Nephron (organoid): Measurements from ENCODE around the gene MAP2K2.

ENCODE experiments used
- H3K27ac Mint-ChIP-seq, 3 experiments: 2 replicates each; pipeline ENCODE4 v1.8.0; 2020; ENCODE audit warnings: mixed read lengths in 3 of 3, mild to moderate bottlenecking in 2 of 3, moderate library complexity in 1 of 3
- H3K27me3 Mint-ChIP-seq: 2 replicates; pipeline ENCODE4 v1.8.0; 2021; ENCODE audit warnings: low read depth, mild to moderate bottlenecking, moderate library complexity, mixed read lengths
- H3K36me3 Mint-ChIP-seq: 2 replicates; pipeline ENCODE4 v1.8.0; 2020; ENCODE audit warnings: low read depth, mixed read lengths
- H3K4me1 Mint-ChIP-seq: 2 replicates; pipeline ENCODE4 v1.8.0; 2020; ENCODE audit warnings: mixed read lengths
- H3K4me3 Mint-ChIP-seq, 3 experiments: 2 replicates each; pipeline ENCODE4 v1.8.0; 2020; ENCODE audit warnings: mild to moderate bottlenecking in 3 of 3, mixed read lengths in 3 of 3, moderate library complexity in 2 of 3
- H3K9me3 Mint-ChIP-seq: 2 replicates; pipeline ENCODE4 v1.8.0; 2020; ENCODE audit warnings: mixed read lengths
- CTCF ChIP-seq, 3 experiments: fragments of 200-600 bp; sonication (generic); IDR thresholded peaks; one replicate each; pipeline ENCODE4 v1.5.0; 2021; ENCODE audit warnings: antibody characterized with exemption in 3 of 3; ENCODE audit not compliant: unreplicated experiment in 3 of 3

Gene MAP2K2

GRCh38 chr19:4099041-4099764, 24.7 kb downstream of the MAP2K2 start:
- peaks cover 28% of the 10 kb centered on the region for H3K36me3 Mint-ChIP-seq
- no peaks in the 10 kb centered on the region for H3K27me3 Mint-ChIP-seq
- no peaks in the 10 kb centered on the region for H3K4me1 Mint-ChIP-seq
- H3K9me3 Mint-ChIP-seq, result no peaks in the 10 kb centered on the region
- no peak for TF ChIP-seq CTCF (IDR thresholded peaks at IDR 0.05; ENCODE audit: unreplicated experiment in 3 of 3)
- H3K4me3 Mint-ChIP-seq, result no peak overlapping the region
- H3K27ac Mint-ChIP-seq, result no peak overlapping the region

DNA sequence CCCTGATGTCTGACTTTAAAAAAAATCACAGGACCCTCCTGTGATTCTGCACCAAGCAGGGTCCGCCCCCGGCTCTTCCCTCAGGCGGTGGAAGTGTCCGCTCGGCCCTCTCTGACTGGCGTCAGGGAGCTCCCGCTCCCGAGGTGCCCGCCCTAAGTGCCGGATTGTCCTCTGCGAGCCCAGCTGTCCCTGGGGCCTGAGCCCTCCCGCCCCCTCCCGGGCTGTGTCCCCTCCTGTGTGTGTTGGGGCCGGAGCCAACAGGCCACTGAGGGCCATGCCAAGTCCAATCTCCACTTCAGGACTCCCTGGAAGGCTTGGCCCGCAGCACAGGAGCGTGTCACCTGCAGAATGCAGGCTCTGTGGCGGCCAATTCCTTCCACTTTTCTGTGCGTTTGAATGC, 25.4 kb downstream of the MAP2K2 start:
- no peak overlapping the region for H3K4me3 Mint-ChIP-seq
- H3K27ac Mint-ChIP-seq, result no peak overlapping the region
- no peaks in the 10 kb centered on the region for H3K9me3 Mint-ChIP-seq
- peaks cover 27% of the 10 kb centered on the region for H3K36me3 Mint-ChIP-seq
- TF ChIP-seq CTCF (IDR thresholded peaks at IDR 0.05; ENCODE audit: unreplicated experiment in 3 of 3), result no peak
- no peaks in the 10 kb centered on the region for H3K4me1 Mint-ChIP-seq
- no peaks in the 10 kb centered on the region for H3K27me3 Mint-ChIP-seq

DNA sequence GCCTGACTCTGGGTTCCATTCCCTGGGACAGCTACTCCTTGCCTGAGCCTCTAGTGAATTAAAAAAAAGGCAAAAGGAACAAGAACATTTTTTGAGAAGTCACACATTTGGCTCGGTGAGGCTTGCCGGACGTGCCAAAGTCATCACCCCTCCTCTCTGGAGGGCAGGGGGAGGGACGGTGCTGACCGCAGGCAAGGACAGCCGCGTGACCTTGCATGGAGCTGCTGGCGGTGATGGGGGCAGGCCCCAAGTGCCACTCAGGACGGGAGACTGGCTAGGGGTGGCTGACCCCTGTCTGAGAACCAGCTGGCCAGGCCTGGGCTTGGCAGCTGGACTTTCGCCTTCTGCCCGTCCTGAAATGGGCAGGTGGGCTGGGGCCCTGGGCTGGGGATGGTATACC, 26.4 kb downstream of the MAP2K2 start:
- no peaks in the 10 kb centered on the region for H3K27me3 Mint-ChIP-seq
- peaks cover 30% of the 10 kb centered on the region for H3K36me3 Mint-ChIP-seq
- TF ChIP-seq CTCF (IDR thresholded peaks at IDR 0.05; ENCODE audit: unreplicated experiment in 3 of 3), result no peak
- no peak overlapping the region for H3K27ac Mint-ChIP-seq
- no peaks in the 10 kb centered on the region for H3K4me1 Mint-ChIP-seq
- H3K4me3 Mint-ChIP-seq, result no peak overlapping the region
- H3K9me3 Mint-ChIP-seq, result no peaks in the 10 kb centered on the region

DNA sequence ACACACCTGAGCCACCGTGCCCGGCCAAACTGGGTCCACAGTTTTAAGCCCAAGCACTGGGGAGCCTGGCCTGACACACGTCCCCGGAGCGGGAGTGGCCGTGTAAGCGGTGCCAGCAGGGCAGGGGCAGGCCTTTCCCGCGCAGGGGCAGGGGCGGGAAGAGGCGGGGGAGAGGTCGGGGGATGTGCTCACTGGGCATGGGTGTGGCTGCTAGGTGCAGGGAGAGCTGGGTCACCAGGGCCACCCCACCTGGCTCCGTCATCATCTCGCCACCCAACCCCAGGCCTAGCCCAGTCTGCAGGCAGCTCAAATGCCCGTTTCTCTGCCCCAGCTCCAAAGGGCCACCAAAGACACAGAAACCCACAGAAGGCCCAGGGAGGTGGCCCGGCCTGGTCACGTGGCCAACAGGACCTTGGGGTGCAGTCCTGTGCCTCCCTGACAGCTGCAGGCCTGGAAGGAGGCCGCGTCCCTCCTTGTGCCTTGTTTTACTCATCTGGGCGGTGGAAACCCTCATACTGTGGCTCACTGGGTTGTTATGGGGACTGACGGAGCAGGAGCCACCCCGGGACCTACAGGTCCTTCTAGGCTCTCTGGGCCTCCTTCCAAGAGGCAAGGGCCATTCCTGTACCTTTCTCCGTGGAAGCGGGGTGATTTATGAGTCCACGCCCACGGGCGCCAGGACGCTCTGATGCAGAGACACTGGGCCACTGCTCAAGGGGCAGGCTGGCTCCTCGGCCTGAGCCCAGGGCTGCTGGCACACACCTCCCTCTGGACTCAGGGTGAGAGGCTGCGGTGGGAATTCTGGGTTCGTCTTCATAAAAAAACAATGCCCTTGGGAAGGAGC, 27.7 kb downstream of the MAP2K2 start:
- H3K4me3 Mint-ChIP-seq, result no peak overlapping the region
- no peaks in the 10 kb centered on the region for H3K9me3 Mint-ChIP-seq
- H3K27ac Mint-ChIP-seq, result no peak overlapping the region
- H3K36me3 Mint-ChIP-seq, result peaks cover 27% of the 10 kb centered on the region
- H3K27me3 Mint-ChIP-seq, result no peaks in the 10 kb centered on the region
- no peak for TF ChIP-seq CTCF (IDR thresholded peaks at IDR 0.05; ENCODE audit: unreplicated experiment in 3 of 3)
- no peaks in the 10 kb centered on the region for H3K4me1 Mint-ChIP-seq

DNA sequence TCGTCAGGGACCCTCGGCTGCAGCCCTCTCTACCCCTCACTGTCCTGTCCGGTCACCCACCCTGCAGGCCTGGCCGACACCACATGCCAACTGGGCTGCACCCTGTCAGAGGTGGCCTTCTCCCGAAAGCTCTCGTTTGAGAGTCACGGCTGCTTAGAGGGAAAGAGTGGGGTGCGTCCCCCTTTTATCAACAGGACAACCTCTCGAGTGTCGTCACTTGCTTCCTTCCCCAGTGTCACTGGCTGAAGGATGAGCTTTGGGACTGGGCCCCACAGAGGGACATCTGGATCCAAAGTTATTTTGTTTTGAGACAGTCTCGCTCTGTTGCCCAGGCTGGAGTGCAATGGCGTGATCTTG, 28.5 kb downstream of the MAP2K2 start:
- Mint-ChIP-seq H3K4me1 (no peaks in the 10 kb centered on the region), H3K27me3 (no peaks in the 10 kb centered on the region), H3K36me3 (peaks cover 26% of the 10 kb centered on the region), H3K9me3 (no peaks in the 10 kb centered on the region), H3K4me3 (no peak overlapping the region), H3K27ac (no peak overlapping the region)
- no peak for TF ChIP-seq CTCF (IDR thresholded peaks at IDR 0.05; ENCODE audit: unreplicated experiment in 3 of 3)
